SK-N-SH (cell line): ENCODE data around the gene SYPL2. TPM values are rescaled to one million over a fixed set of nuclear protein-coding genes. Genes with fewer than 3 reads are reported as not detected.

Source experiments
- CTCF ChIA-PET: fragments of 300-600, 350-600 bp; formaldehyde crosslinking; extraction: SDS; loops from one replicate; lab custom pipeline; 2021; lab: Yijun Ruan, JAX
- POLR2A ChIA-PET: fragments of 350-600 bp; sonication (Branson Sonifier 250); formaldehyde crosslinking; extraction: SDS; loops from one replicate; lab custom pipeline; 2020; ENCODE audit warnings: antibody characterized with exemption, inconsistent platforms; lab: Yijun Ruan, JAX
- DNase-seq: peaks from one replicate; pipeline ENCODE4 v3.0.0; 2012
- H2AFZ ChIP-seq: fragments of 200-600 bp; sonication (generic); 2 replicates; pipeline ENCODE4 v1.8.1; 2016; ENCODE audit warnings: antibody characterized with exemption, mild to moderate bottlenecking, low read depth
- H3F3A ChIP-seq: fragments of 200-600 bp; sonication (generic); replicated peaks from 2 replicates; pipeline ENCODE3; 2016; ENCODE audit warnings: antibody characterized with exemption, mild to moderate bottlenecking; ENCODE audit not compliant: insufficient read depth
- H3K27ac ChIP-seq, 2 experiments: fragments of 200-500 bp in 1 of 2; fragments of 200-600 bp in 1 of 2; sonication (Bioruptor generic) in 1 of 2; sonication (generic), shearing (Covaris generic) in 1 of 2; 2 replicates each; pipeline versions ENCODE4 v1.5.1 to v1.6.1; 2014 to 2016; ENCODE audit warnings: low read depth in 2 of 2, inconsistent platforms in 1 of 2, low read length in 1 of 2, mild to moderate bottlenecking in 1 of 2, mixed read lengths in 1 of 2
- H3K27me3 ChIP-seq: fragments of 200-600 bp; sonication (generic), shearing (Covaris generic); 2 replicates; pipeline ENCODE4 v1.6.1; 2016; ENCODE audit warnings: mixed run types; ENCODE audit not compliant: insufficient read depth
- H3K36me3 ChIP-seq, 2 experiments: fragments of 200-500 bp in 1 of 2; fragments of 200-600 bp in 1 of 2; sonication (Bioruptor generic) in 1 of 2; sonication (generic) in 1 of 2; replicated peaks in 1 of 2; 2 replicates each; pipeline versions ENCODE3 to v1.5.1; 2014 to 2016; ENCODE audit warnings: low read length in 1 of 2, mild to moderate bottlenecking in 1 of 2; ENCODE audit not compliant: insufficient read depth in 2 of 2, control insufficient read depth in 1 of 2
- H3K4me1 ChIP-seq, 2 experiments: fragments of 200-500 bp in 1 of 2; fragments of 200-600 bp in 1 of 2; sonication (Bioruptor generic) in 1 of 2; sonication (generic), shearing (Covaris generic) in 1 of 2; 2 replicates each; pipeline versions ENCODE4 v1.5.1 to v1.6.1; 2014 to 2016; ENCODE audit warnings: low read depth in 1 of 2, low read length in 1 of 2, mixed run types in 1 of 2; ENCODE audit not compliant: insufficient read depth in 2 of 2, control insufficient read depth in 1 of 2
- H3K4me2 ChIP-seq: fragments of 200-600 bp; sonication (generic), shearing (Covaris generic); 2 replicates; pipeline ENCODE4 v1.6.1; 2017; ENCODE audit warnings: mixed run types
- H3K4me3 ChIP-seq, 2 experiments: fragments of 200-500 bp in 1 of 2; fragments of 200-600 bp in 1 of 2; sonication (Bioruptor generic) in 1 of 2; sonication (generic), shearing (Covaris generic) in 1 of 2; 2 replicates each; pipeline versions ENCODE4 v1.5.1 to v1.8.1; 2014 to 2016; ENCODE audit warnings: low read depth in 2 of 2, inconsistent platforms in 1 of 2, low read length in 1 of 2, mild to moderate bottlenecking in 1 of 2, mixed read lengths in 1 of 2, moderate library complexity in 1 of 2
- H3K79me2 ChIP-seq: fragments of 200-600 bp; sonication (generic); 2 replicates; pipeline ENCODE4 v1.8.1; 2017; ENCODE audit warnings: mild to moderate bottlenecking; ENCODE audit not compliant: insufficient read depth
- H3K9ac ChIP-seq: fragments of 200-600 bp; sonication (generic); 2 replicates; pipeline ENCODE4 v1.6.1; 2017; ENCODE audit warnings: mixed run types
- H3K9me2 ChIP-seq: fragments of 200-600 bp; sonication (generic); 2 replicates; pipeline ENCODE4 v1.6.1; 2017; ENCODE audit warnings: mixed run types
- H3K9me3 ChIP-seq: fragments of 200-600 bp; sonication (generic); 2 replicates; pipeline ENCODE4 v1.6.1; 2017; ENCODE audit warnings: mixed run types, mild to moderate bottlenecking, moderate library complexity
- H4K20me1 ChIP-seq: fragments of 200-600 bp; sonication (generic); 2 replicates; pipeline ENCODE4 v1.6.1; 2017; ENCODE audit warnings: mild to moderate bottlenecking, mixed run types; ENCODE audit not compliant: insufficient read depth
- CHD2 ChIP-seq: fragments of 150-350 bp; IDR thresholded peaks from 2 replicates; pipeline ENCODE4 v1.6.1; 2018; ENCODE audit warnings: low read length; ENCODE audit not compliant: partially characterized antibody
- CTCF ChIP-seq: fragments of 200-600 bp; sonication (generic); IDR thresholded peaks from 2 replicates; pipeline ENCODE4 v1.6.1; 2017; ENCODE audit warnings: antibody characterized with exemption, mild to moderate bottlenecking, moderate library complexity
- EZH2phosphoT487 ChIP-seq: fragments of 200-600 bp; sonication (generic); IDR thresholded peaks from 2 replicates; pipeline ENCODE4 v1.6.1; 2017; ENCODE audit warnings: low read depth, mixed run types, mild to moderate bottlenecking, antibody characterized with exemption, moderate library complexity, borderline replicate concordance
- FOSL2 ChIP-seq: IDR thresholded peaks from 2 replicates; pipeline ENCODE4 v1.4.0; 2012; ENCODE audit warnings: low read depth, mild to moderate bottlenecking, moderate library complexity, borderline replicate concordance
- FOXM1 ChIP-seq: IDR thresholded peaks from 2 replicates; pipeline ENCODE4 v1.4.0; 2012; ENCODE audit warnings: low read depth, mild to moderate bottlenecking
- POLR2AphosphoS5 ChIP-seq: IDR thresholded peaks from 2 replicates; pipeline ENCODE4 v1.6.1; 2012; ENCODE audit warnings: low read depth, low read length
- RCOR1 ChIP-seq: fragments of 150-350 bp; IDR thresholded peaks from 2 replicates; pipeline ENCODE4 v1.6.1; 2017; ENCODE audit warnings: antibody characterized with exemption, low read length
- RXRA ChIP-seq: IDR thresholded peaks from 2 replicates; pipeline ENCODE4 v1.4.0; 2012; ENCODE audit warnings: low read depth, mild to moderate bottlenecking, borderline replicate concordance
- SMC3 ChIP-seq: IDR thresholded peaks from 2 replicates; pipeline ENCODE4 v1.6.1; 2012; ENCODE audit warnings: low read depth, low read length, improper control_type of control experiment
- TAF1 ChIP-seq: IDR thresholded peaks from 2 replicates; pipeline ENCODE4 v1.6.1; 2012; ENCODE audit warnings: low read depth, mild to moderate bottlenecking, low read length, moderate library complexity, borderline replicate concordance
- TEAD4 ChIP-seq: IDR thresholded peaks from 2 replicates; pipeline ENCODE4 v1.4.0; 2012; ENCODE audit warnings: mild to moderate bottlenecking, borderline replicate concordance; ENCODE audit not compliant: insufficient read depth
- USF1 ChIP-seq: IDR thresholded peaks from 2 replicates; pipeline ENCODE4 v1.4.0; 2012; ENCODE audit warnings: low read depth, borderline replicate concordance
- WGBS: methylation state at CpG from one replicate; pipeline ENCODE4 v1.1.6; 2017; ENCODE audit warnings: low lambda C conversion rate; 5-methylcytosine and 5-hydroxymethylcytosine counted together
- polyA plus RNA-seq, 3 experiments: library from polyadenylated mRNA; depleted of rRNA; stranded (reverse); fragments of >200 nt; gene quantifications; 2 replicates each; pipeline ENCODE4 v1.2.3, GENCODE V29; 2012
- TF ChIP-seq, protein P1 (sequence below): IDR thresholded peaks from 2 replicates; pipeline ENCODE4 v1.4.0; 2012; ENCODE audit warnings: low read depth, borderline replicate concordance
- TF ChIP-seq, protein P2 (sequence below): IDR thresholded peaks from 2 replicates; pipeline ENCODE4; 2012
- TF ChIP-seq, protein P3 (sequence below): fragments of 150-350 bp; IDR thresholded peaks from 2 replicates; pipeline ENCODE4 v1.6.1; 2016; ENCODE audit warnings: mild to moderate bottlenecking, low read depth, low read length

The SYPL2 gene
- polyA plus RNA-seq, 1 of the 3 experiments (the other 2 are of a cell fraction) = 0.03 TPM

DNA sequence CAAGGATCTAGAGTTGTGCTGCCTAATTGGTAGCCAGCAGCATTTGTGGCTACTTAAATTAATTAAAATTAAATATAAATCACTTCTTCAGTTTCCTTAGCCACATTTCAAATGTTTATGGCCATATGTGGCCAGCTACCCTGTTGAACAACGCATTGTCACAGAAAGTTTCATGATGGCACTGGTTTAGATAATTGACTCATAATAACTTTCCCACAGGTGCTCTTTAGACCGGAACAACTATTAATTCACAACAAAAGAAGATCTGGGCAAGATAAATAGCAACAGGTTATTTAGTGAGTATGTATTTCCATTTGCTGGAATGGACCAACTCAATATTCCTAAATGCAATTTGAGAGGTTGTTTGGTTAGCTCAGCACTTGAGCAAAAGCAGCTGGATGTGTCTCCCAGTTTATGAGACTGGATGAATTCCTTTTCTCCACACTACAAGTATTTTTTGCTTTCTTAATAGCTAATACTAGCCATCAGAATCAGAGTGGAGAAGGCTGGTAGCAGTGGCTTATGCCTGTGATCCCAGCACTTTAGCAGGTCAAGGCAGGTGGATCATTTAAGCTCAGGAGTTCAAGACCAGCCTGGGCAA is 46.9 kb downstream of the SYPL2 start:
- ChIA-PET POLR2A (no interaction called here), CTCF (interaction anchor here (1.7 to 40.2 kb wide), 3 partner anchors 14 to 24 kb away, joined by 9 to 1710 read pairs (median 238); partner anchors contain the start of genes ATXN7L2, CYB561D1 and GPR61)
- H3K27me3 ChIP-seq = no peaks in the 10 kb centered on the region; the same call in 1 of the 2 replicates
- H3K9me3 ChIP-seq = no peaks in the 10 kb centered on the region
- no peak for DNase-seq
- no peaks in the 10 kb centered on the region for H3F3A ChIP-seq
- WGBS = 76% methylated on average over 2 of the region's 2 CpGs
- peaks cover 0 to 19% of the 10 kb centered on the region in 2 experiments; a peak in 1 of 4 replicates for H3K4me1 ChIP-seq
- no peak overlapping the region for H3K27ac ChIP-seq
- TF ChIP-seq, protein P1, sequence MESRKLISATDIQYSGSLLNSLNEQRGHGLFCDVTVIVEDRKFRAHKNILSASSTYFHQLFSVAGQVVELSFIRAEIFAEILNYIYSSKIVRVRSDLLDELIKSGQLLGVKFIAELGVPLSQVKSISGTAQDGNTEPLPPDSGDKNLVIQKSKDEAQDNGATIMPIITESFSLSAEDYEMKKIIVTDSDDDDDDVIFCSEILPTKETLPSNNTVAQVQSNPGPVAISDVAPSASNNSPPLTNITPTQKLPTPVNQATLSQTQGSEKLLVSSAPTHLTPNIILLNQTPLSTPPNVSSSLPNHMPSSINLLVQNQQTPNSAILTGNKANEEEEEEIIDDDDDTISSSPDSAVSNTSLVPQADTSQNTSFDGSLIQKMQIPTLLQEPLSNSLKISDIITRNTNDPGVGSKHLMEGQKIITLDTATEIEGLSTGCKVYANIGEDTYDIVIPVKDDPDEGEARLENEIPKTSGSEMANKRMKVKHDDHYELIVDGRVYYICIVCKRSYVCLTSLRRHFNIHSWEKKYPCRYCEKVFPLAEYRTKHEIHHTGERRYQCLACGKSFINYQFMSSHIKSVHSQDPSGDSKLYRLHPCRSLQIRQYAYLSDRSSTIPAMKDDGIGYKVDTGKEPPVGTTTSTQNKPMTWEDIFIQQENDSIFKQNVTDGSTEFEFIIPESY = no peak
- TF ChIP-seq POLR2AphosphoS5 (no peak), RXRA (no peak), TEAD4 (no peak), SMC3 (no peak), RCOR1 (no peak), TAF1 (no peak), CTCF (no peak), CHD2 (no peak), EZH2phosphoT487 (no peak), USF1 (no peak), FOSL2 (no peak), FOXM1 (no peak)
- TF ChIP-seq, protein P2, sequence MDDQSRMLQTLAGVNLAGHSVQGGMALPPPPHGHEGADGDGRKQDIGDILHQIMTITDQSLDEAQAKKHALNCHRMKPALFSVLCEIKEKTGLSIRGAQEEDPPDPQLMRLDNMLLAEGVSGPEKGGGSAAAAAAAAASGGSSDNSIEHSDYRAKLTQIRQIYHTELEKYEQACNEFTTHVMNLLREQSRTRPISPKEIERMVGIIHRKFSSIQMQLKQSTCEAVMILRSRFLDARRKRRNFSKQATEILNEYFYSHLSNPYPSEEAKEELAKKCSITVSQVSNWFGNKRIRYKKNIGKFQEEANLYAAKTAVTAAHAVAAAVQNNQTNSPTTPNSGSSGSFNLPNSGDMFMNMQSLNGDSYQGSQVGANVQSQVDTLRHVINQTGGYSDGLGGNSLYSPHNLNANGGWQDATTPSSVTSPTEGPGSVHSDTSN = no peak
- TF ChIP-seq, protein P3, sequence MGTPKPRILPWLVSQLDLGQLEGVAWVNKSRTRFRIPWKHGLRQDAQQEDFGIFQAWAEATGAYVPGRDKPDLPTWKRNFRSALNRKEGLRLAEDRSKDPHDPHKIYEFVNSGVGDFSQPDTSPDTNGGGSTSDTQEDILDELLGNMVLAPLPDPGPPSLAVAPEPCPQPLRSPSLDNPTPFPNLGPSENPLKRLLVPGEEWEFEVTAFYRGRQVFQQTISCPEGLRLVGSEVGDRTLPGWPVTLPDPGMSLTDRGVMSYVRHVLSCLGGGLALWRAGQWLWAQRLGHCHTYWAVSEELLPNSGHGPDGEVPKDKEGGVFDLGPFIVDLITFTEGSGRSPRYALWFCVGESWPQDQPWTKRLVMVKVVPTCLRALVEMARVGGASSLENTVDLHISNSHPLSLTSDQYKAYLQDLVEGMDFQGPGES = no peak
- TF ChIP-seq, all 33 proteins: peak for 0
- Histone ChIP-seq H3K4me2 (no peak overlapping the region), H2AFZ (no peak overlapping the region), H4K20me1 (no peaks in the 10 kb centered on the region), H3K9ac (no peak overlapping the region), H3K79me2 (no peaks in the 10 kb centered on the region), H3K9me2 (no peaks in the 10 kb centered on the region), H3K36me3 (no peaks in the 10 kb centered on the region), H3K4me3 (no peak overlapping the region)
